Glutamatergic neuron (in vitro differentiated cells): ENCODE data around the gene PMIS2. TPM values are rescaled to one million over a fixed set of nuclear protein-coding genes. Genes with fewer than 3 reads are reported as not detected.

Source experiments
- DNase-seq: peaks from one replicate; pipeline ENCODE4 v3.0.0; 2022
- H3K27ac Mint-ChIP-seq: one replicate; pipeline ENCODE4 v1.8.0; 2020; ENCODE audit warnings: mild to moderate bottlenecking, mixed read lengths, inconsistent platforms; ENCODE audit not compliant: unreplicated experiment
- H3K27me3 Mint-ChIP-seq: one replicate; pipeline ENCODE4 v1.8.0; 2020; ENCODE audit warnings: mild to moderate bottlenecking, moderate library complexity, mixed read lengths, inconsistent platforms; ENCODE audit not compliant: unreplicated experiment
- H3K36me3 Mint-ChIP-seq: one replicate; pipeline ENCODE4 v1.8.0; 2020; ENCODE audit warnings: mild to moderate bottlenecking, mixed read lengths, inconsistent platforms; ENCODE audit not compliant: unreplicated experiment
- H3K4me1 Mint-ChIP-seq: one replicate; pipeline ENCODE4 v1.8.0; 2020; ENCODE audit warnings: mild to moderate bottlenecking, low read depth, mixed read lengths, inconsistent platforms; ENCODE audit not compliant: unreplicated experiment
- H3K4me3 Mint-ChIP-seq: one replicate; pipeline ENCODE4 v1.8.0; 2020; ENCODE audit warnings: mild to moderate bottlenecking, mixed read lengths, inconsistent platforms; ENCODE audit not compliant: unreplicated experiment
- H3K9me3 Mint-ChIP-seq: one replicate; pipeline ENCODE4 v1.8.0; 2020; ENCODE audit warnings: mild to moderate bottlenecking, moderate library complexity, mixed read lengths, inconsistent platforms; ENCODE audit not compliant: unreplicated experiment
- CTCF ChIP-seq: fragments of 200-600 bp; sonication (generic); IDR thresholded peaks from one replicate; pipeline ENCODE4 v1.5.0; 2021; ENCODE audit not compliant: partially characterized antibody, unreplicated experiment
- total RNA-seq: library from RNA; stranded (reverse); fragmentation: NEBNext Ultra II Directional; extraction: Animal tissue kit (Norgen Biotek cat#: 25700); gene quantifications from one replicate; pipeline ENCODE4 v1.2.1, GENCODE V29; 2021; ENCODE audit not compliant: unreplicated experiment

Gene PMIS2
- total RNA-seq, 1 donor from 2014 or later = not detected

GRCh38 chr19:35623327-35624010, 37.5 kb downstream of the PMIS2 start:
- no peak for DNase-seq
- Mint-ChIP-seq H3K4me3 (no peak overlapping the region), H3K27me3 (peaks cover 9% of the 10 kb centered on the region), H3K4me1 (no peaks in the 10 kb centered on the region), H3K36me3 (no peaks in the 10 kb centered on the region), H3K9me3 (peaks cover 8% of the 10 kb centered on the region), H3K27ac (peak overlapping the region; percentile 40)
- TF ChIP-seq CTCF = no peak

- H3K36me3 Mint-ChIP-seq = no peaks in the 10 kb centered on the region
- peak overlapping the region; percentile 52 for H3K27ac Mint-ChIP-seq
- H3K4me1 Mint-ChIP-seq = peaks cover 2% of the 10 kb centered on the region
These were observed 42.2 kb downstream of the PMIS2 start for GRCh38 chr19:35628264-35628564.

GRCh38 chr19:35628565-35629331, 42.8 kb downstream of the PMIS2 start, which contains the start of gene RBM42:
RBM42 (plus strand) TSS chr19:35629036; CDS start chr19:35629154, 118 bp downstream.
- H3K27ac Mint-ChIP-seq = peak within 1 kb of the TSS; percentile 90
- H3K36me3 Mint-ChIP-seq = no peaks in the 10 kb centered on the region
- no peak for TF ChIP-seq CTCF
- peaks cover 7% of the 10 kb centered on the region for H3K9me3 Mint-ChIP-seq
- H3K4me3 Mint-ChIP-seq = peak within 1 kb of the TSS; percentile 98
- H3K27me3 Mint-ChIP-seq = peaks cover 5% of the 10 kb centered on the region
- DNase-seq = peak; percentile 97
- peaks cover 2% of the 10 kb centered on the region for H3K4me1 Mint-ChIP-seq

More at GRCh38 chr19:35628264-35628564, 42.2 kb downstream of the PMIS2 start:
- Mint-ChIP-seq H3K9me3 (peaks cover 7% of the 10 kb centered on the region), H3K4me3 (peak overlapping the region; percentile 98), H3K27me3 (peaks cover 9% of the 10 kb centered on the region)
- TF ChIP-seq CTCF = no peak
- no peak for DNase-seq

- no peak for DNase-seq
- Mint-ChIP-seq H3K9me3 (peaks cover 7% of the 10 kb centered on the region), H3K27ac (no peak overlapping the region), H3K27me3 (peaks cover 5% of the 10 kb centered on the region), H3K36me3 (no peaks in the 10 kb centered on the region), H3K4me1 (peaks cover 2% of the 10 kb centered on the region), H3K4me3 (peak overlapping the region; percentile 98)
- TF ChIP-seq CTCF = no peak
These were observed 43.3 kb downstream of the PMIS2 start for GRCh38 chr19:35629332-35629633.
